Measurements from ENCODE around the gene EEFSEC.
A peak's percentile ranks its signal among the peaks of the same experiment; 100 is the strongest.

The EEFSEC gene

DNA sequence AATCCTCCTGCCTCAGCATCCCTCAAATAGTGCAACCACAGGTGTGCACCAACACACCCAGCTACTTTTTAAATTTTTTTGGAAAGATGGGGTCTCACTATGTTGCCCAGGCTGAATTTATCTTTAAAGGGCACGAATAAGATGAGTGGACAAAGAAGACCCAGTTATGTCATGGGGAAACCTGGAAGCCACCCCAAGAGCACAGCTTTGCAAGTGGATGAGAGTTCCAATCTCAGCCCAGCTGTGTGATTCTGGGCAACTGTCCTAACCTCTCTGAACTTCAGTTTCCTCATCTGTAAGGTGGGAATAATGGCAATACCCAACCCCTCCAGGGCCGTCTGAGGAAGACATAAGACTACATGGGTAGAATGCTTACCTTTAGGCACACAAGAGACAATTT is 281.2 kb downstream of the EEFSEC start:
- no peak for DNase-seq (ENCODE audit: low read depth, low spot score)
- H3K4me3 ChIP-seq (ENCODE audit: low read length): no peak overlapping the region

DNA sequence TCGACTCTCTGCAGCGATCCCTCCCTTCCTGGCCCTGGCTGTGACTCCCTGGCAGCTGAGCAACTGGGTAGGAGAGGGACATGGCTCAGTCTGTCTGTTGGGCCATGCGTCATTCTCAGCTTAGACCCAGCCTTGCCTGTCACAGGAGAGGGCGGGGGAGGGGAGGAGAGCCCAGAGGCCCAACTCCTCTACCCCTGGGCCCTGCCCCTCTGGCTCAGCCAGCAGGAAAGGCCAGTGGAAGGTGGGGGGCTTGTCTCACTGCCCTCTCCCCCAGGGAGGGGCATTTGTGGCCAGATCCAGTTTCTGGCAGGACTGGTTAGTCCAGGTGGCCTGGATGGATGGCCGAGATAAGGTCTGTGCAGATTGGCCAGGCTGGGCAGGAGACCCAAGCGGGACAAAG is 281.8 kb downstream of the EEFSEC start:
- no peak overlapping the region for H3K4me3 ChIP-seq (ENCODE audit: low read length)
- no peak for DNase-seq (ENCODE audit: low read depth, low spot score)

DNA sequence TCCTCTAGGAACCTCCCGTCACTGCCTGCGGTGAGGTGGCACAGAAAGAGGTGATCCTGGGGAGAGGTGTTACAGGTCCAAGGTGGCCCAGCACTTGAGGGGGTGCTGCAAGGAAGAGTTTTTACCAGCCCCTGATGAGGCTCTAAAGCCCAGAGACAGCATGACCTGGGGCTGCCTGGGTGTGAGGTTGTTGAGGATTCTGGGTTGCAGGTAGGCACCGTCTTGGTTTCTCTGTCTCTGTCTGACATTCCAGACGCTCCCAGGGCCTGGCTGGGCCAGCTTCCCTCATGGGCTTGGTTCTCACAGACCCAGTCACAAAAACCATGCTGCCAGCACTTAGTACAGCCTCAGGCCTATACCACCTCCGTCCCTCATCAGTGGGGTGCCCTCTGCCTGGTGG is 282.3 kb downstream of the EEFSEC start:
- no peak for DNase-seq (ENCODE audit: low read depth, low spot score)
- H3K4me3 ChIP-seq (ENCODE audit: low read length): no peak overlapping the region

DNA sequence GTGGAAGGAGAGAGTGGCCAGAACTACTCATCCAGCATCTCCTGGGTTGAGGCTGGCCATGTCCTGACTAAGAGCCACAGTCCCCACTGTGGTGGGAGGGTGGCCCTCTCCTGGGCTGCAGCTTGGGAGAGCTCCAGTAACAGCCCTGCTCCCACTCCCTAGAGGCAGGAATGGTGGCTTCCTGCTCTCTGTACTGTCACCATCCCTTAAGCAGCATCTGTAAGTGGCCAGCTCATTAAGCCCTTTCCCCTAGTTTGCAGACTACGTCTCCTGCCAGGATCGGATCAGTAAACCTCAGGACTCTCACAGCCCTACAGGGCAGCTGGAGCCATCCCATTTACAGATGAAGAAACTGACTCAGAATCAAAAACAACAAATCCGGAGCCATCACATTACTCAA is 282.9 kb downstream of the EEFSEC start:
- DNase-seq (ENCODE audit: low read depth, low spot score): no peak
- no peak overlapping the region for H3K4me3 ChIP-seq (ENCODE audit: low read length)

DNA sequence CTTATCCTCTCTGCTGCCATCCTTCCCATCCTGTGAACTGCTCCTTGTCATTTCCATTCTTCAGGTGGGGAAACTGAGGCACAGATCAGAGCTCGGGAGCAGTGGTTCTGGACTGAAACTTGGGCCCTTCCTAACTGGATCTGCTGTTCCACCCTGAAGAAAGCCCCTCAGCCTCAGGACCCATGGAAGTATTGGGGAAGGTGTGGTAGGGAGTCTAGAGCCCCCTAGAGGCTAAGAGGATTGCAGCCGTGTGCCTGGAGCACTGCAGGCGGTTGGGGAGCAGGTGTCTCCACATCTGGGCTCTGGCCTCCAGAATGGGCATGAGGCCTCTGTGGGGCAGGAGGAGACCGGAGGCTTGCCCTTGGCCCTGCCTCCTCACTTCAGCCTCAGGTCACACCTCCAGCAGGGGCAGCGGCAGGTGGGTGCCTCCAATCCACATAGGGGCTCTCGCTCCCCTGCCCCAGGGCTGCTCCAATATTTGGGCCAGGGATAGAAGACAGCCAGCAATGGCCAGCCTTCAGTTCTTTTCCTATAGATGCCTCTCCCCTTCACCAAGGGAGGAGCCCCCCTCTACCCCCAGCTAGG is 285.3 kb downstream of the EEFSEC start:
- DNase-seq (ENCODE audit: low read depth, low spot score): no peak
- no peak overlapping the region for H3K4me3 ChIP-seq (ENCODE audit: low read length)

DNA sequence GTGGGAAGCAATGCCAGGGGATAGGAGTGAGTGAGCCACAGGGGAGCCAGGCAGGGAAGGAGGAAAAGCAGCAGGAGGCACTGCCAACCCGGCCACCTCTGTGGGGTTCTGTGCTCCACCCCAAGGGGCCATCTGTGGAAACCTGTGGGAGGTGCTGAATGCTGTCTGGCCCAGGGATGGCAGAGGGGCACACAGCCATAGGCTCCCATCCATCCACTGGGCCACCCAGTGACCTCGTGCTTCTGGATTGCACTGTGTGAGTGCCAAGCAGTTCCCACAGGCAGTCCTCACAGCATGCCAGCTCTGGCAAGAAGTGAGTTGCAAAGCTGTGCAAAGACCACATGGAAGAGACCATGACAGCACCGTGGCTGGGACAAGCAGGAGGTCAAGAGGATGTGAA is 285.9 kb downstream of the EEFSEC start:
- DNase-seq (ENCODE audit: low read depth, low spot score): no peak
- H3K4me3 ChIP-seq (ENCODE audit: low read length): no peak overlapping the region

DNA sequence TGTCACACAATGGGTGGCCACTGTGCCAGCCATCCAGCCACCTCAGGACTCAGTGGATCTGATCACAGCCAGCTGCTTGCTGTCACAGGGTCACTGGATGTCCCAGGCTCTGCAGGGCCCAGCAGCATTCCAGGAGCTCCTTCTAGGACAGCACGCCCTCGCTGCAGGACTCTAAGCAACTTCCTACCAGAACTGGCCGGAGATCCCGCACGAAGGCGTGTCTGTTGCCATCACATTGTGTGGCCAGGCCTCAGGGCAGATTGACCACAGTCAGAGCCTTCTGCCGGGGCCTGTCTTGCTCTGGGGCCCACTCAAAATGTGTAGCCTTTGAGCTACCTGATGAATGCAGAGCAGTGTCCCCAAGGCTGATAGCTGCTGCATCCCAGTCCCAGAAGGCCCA is 288.8 kb downstream of the EEFSEC start:
- H3K4me3 ChIP-seq (ENCODE audit: low read length): no peak overlapping the region
- DNase-seq (ENCODE audit: low read depth, low spot score): no peak

DNA sequence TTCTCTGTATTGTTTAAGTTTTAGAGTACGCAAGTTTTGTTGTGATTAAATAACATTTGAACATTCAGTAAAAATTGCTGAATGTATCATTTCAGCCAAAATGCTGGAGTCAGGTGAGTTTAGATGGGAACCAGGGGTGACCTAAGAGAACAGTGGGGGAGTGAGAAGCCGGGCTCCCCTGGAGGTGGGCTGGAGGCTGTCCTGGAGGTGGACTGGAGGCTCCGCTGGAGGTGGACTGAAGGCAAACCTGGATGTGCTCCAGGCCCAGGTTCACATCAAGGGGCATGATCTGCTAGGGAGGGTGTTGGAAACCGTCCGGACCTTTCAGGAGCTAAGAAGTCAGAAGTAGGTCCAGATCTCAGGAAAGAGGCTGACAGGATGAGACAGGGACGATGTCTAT is 289.7 kb downstream of the EEFSEC start:
- no peak for DNase-seq (ENCODE audit: low read depth, low spot score)
- no peak overlapping the region for H3K4me3 ChIP-seq (ENCODE audit: low read length)

DNA sequence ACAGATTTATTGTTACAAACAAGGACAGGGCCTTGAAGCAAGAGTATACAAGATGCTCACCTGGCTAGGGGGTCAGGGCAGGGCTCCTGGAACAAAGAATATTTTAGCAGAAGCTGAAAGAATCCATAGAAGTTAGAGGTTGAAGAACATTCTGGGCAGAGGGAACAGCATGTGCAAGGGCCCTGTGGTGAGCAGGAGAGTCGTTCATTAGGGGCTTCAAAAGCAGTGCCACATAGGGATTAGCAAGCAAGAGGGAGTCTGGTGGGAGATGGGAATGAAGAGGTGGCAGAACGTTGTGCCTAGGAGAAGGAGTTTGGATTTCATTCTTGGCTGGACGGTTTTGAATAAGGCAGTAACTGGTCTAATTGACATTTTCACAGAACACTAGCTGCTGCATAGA is 290.5 kb downstream of the EEFSEC start:
- H3K4me3 ChIP-seq (ENCODE audit: low read length): no peak overlapping the region
- no peak for DNase-seq (ENCODE audit: low read depth, low spot score)

DNA sequence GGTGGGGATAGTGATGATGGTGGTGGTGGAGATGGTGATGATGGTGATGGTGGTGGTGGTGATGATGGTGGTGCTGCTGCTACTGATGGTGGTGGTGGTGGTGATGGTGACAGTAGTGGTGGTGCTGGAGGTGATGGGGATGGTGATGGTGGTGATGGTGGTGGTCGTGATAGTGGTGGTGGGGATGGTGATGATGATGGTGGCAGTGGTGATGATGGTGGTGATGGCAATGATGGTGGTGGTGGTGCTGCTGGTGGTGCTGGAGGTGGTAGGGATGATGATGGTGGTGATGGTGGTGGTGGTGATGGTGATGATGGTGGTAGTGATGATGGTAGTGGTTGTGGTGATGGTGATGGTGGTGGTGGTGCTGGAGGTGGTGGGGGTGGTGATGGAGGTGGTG is 292.1 kb downstream of the EEFSEC start:
- H3K4me3 ChIP-seq (ENCODE audit: low read length): no peak overlapping the region
- no peak for DNase-seq (ENCODE audit: low read depth, low spot score)

DNA sequence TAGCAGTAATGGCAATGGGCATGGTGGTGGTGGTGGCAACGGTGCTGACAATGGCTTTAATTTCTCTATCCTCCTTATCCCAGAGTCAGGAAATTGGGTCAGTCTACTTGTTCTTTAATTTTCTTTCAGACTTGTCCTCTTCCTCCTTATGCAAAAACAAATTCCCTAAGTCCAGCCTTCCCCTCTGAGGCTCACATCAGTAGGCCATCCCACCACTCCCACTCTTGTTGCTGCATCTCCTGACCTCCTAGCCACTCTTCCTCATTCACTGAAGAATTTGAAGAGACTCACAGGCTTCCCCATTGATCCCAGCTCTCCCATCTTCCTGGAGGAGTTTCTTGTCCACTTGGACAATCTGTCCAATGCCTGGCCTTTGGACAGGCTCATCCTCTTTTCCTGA is 293.5 kb downstream of the EEFSEC start:
- H3K4me3 ChIP-seq (ENCODE audit: low read length): no peak overlapping the region
- no peak for DNase-seq (ENCODE audit: low read depth, low spot score)

DNA sequence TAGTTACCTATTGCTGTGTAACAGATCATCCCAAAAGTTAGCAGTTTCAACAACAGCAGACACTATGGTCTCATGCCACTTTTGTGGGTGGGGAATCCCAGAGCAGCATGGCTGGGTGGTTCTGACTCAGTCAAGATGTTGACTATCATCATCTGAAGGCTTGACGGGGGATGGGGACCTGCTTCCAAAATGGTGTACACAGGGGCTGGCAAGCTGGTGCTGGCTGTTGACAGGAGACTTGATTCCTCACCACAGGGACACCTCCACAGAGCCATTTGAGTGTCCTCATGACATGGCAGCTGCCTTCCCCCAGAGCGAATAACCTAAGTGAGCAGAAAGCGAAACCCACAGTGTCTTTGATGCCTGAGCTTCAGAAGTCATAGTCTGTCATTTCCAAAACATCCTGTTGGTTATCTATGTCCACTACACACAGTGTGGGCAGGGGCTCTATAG is 294.3 kb downstream of the EEFSEC start:
- H3K4me3 ChIP-seq (ENCODE audit: low read length): no peak overlapping the region
- peak; percentile 29 for DNase-seq (ENCODE audit: low read depth, low spot score)

DNA sequence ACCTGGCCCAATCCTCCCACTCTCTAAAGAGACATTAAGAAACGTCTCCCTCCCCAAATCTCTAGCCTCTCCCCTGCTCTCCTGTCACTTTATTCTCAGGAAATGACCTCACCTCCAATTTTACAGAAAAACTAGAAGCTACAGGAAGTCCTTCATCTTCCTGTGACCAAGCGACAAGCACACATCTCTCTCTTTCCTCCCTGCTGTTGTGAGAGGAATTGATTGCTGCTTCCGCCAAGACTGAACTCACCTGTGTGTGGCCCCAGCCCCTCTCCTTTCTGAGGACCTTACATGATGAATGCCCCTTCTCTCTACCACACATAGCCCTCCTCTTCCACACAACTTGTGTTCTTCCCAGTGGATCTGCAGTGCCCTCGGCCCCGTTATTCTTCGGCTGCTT is 295.2 kb downstream of the EEFSEC start:
- peak; percentile 64 for DNase-seq (ENCODE audit: low read depth, low spot score)

DNA sequence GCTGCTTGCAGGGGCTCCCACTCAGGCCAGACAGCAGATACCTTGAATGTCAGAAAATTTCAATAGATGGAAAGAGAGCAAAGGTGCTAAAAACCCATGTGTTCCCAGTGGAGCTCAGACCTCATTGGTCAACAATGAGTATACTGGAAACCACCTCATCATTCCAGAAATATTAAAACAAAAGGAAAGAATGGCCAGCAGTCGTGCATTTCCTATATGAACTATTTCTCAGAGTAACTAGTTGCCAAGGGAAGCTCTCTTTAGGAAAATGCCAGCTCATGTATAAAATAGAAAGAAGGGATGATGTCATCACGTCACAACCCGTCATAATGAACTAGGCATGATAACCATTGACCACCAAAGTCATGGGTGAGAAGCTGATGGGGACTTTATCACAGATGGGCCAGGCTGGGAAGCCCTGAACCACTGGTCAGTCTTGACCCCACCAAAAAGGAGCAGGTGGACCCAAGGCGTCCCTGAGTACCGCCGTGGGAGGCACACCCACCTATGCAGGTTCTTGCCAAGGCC is 295.9 kb downstream of the EEFSEC start:
- DNase-seq (ENCODE audit: low read depth, low spot score): no peak
- H3K4me3 ChIP-seq (ENCODE audit: low read length): no peak overlapping the region

More for the DNA sequence above, 295.2 kb downstream of the EEFSEC start:
- no peak overlapping the region for H3K4me3 ChIP-seq (ENCODE audit: low read length)

DNA sequence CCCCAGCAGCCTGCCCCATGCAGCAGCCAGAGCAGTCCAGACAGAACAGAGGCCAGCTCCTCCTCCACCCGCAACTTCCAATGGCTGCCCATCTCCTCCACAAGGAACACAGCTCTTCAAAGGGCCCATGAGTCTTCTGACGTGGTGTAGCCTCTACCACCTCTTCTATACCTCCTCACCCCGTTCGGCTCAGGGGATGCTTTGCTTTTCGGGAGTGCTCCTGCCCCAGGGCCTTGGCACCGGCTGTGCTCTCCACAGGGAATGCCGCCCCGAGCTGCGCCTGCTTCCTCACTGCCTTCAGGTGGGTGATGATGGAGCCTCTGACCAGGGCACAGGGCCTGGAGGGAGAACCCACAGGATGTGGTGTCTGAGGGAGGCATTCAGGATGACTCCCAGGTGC is 298.8 kb downstream of the EEFSEC start:
- no peak for DNase-seq (ENCODE audit: low read depth, low spot score)
- no peak overlapping the region for H3K4me3 ChIP-seq (ENCODE audit: low read length)

DNA sequence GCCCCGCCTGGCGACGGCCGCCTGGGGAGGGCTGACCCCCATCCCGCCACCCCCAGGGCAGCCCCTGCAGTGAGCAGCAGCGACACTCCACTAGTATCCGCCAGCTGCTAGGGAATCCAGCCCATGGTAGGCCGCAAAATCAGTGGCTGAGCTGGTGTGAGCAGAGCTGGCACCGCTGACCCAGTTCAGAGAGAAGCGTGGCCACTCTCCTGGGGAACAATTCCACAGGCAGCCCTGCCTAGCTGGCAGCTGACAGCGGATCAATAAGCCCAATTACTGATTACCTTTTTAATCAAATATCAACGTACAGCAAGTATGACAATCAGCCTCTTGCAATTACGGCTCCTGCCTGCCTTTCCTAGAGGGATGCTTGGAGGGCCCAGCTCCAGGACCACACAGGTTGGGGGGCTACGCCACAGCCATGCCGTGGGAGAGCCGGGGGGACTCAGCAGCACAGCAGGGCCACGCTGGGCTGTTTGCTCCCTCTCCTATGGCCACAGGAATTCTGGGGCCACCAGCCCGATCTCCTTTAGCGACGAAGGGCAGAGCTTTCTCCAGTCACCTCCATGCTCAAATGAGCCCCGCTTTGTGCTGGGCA is 299.5 kb downstream of the EEFSEC start:
- no peak overlapping the region for H3K4me3 ChIP-seq (ENCODE audit: low read length)
- no peak for DNase-seq (ENCODE audit: low read depth, low spot score)

DNA sequence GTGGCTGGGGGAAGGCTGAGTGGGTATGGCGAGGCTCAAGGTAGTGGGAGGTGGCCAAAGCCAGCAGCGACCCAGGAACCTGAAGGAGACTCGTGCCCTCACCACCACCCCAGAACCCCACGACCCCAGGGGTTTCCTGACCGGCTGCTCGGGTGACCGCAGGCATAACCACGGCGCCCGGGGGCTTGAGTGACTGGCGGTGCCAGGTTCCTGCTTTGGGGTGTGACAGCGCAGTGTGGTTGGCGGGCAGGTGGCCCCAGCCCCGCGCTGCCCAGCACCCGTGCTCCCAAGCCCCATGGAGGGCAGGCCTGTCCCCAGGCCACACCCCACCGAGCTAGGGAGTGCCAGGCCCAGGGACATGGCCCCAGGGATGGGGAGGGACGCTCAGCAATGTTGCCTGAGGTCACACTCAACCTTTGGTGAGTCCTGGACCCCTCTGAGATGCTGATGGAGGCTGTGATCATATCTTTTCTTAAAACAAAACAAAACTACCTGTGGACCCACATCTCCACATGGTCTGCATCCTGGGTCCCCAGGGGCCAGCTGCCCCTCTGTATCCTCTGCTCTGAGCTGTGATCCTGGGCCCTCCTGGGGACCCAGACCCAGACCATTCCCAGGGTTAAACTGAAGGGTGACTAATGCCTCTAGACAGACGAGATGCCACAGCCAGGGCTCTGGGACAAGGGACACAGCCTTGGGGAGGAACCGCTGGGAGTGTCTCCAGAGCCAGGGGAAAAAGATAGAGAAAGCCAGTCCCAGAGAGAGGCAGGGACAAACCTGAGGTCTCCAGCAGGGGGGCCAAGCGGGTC is 300.4 kb downstream of the EEFSEC start:
- no peak overlapping the region for H3K4me3 ChIP-seq (ENCODE audit: low read length)
- DNase-seq (ENCODE audit: low read depth, low spot score): no peak

DNA sequence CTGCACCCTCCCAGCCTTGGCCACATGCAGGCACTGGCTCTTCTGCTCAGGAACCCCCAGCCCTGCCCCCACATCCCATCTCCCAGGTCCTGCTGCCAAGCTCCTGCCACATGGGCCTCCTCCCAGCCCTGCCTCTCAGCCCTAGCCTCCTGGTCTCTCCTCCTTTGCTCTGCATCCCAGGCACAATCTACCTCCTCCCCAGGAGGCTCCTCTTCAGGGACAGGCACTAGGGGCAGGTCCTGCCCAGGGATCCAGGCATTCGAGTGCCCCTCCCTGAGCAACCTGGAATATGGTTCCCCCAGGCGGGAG is 301.0 kb downstream of the EEFSEC start:
- no peak for DNase-seq (ENCODE audit: low read depth, low spot score)
- no peak overlapping the region for H3K4me3 ChIP-seq (ENCODE audit: low read length)

DNA sequence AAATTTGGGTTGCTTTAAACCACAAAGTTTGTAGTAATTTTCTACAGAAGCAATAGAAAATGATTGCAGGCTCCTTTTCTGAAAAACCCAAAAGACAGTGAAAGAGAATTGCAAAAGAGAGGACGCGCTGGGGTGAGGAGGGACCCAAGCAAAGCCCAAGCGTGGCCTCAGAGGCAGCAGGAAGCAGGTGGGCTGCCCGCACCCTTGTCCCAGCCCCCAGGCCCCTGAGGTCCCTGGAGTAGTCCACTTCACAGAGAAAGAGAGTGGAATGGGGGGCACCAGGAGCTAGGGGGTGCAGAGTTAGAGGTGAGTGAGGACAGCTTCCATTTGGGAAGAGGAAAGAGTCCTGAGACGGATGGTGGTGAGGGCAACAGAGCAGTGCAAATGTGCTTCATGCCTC is 301.8 kb downstream of the EEFSEC start:
- no peak overlapping the region for H3K4me3 ChIP-seq (ENCODE audit: low read length)

More for the DNA sequence above, 301.8 kb downstream of the EEFSEC start:
- no peak for DNase-seq (ENCODE audit: low read depth, low spot score)
